Lower leg skin (tissue), 4 donors: ENCODE measurements around the gene TBC1D12. TPM values are rescaled to one million over a fixed set of nuclear protein-coding genes. Genes with fewer than 3 reads are reported as not detected.
A peak's percentile ranks its signal among the peaks of the same experiment; 100 is the strongest.

Source experiments
- DNase-seq, 2 donors: peaks; one replicate each; pipeline ENCODE4 v3.0.0-alpha.2; 2019; ENCODE audit warnings: low spot score in 2 of 2
- H3K4me3 ChIP-seq: fragments of 200-600 bp; sonication (generic); 2 replicates; pipeline ENCODE4 v1.5.1; 2017; ENCODE audit warnings: mild to moderate bottlenecking, low read depth; ENCODE audit not compliant: poor library complexity, severe bottlenecking
- POLR2A ChIP-seq, 2 donors: fragments of 450-650 bp; IDR thresholded peaks; one replicate each; pipeline ENCODE4 v1.6.1; 2016 to 2017; ENCODE audit warnings: antibody characterized with exemption in 2 of 2, mild to moderate bottlenecking in 1 of 2, moderate library complexity in 1 of 2
- WGBS, 2 donors: methylation state at CpG; one replicate each; pipeline ENCODE4 v1.1.5; 2018; 5-methylcytosine and 5-hydroxymethylcytosine counted together
- intact Hi-C: fragments of 100-400 bp; cut with DNase I; formaldehyde crosslinking; loops from one replicate; pipeline ENCODE4 v1.15.0; 2023; ENCODE audit warnings: low total_unique reads
- total RNA-seq, 4 donors: library from RNA; depleted of rRNA; stranded (reverse); fragments of >200 nt; gene quantifications; one replicate each; pipeline ENCODE4 v1.1.0, GENCODE V29; 2016
- TF ChIP-seq, protein P1 (sequence below), 3 donors: fragments of 450-650 bp; IDR thresholded peaks; one replicate each; pipeline ENCODE4 v1.5.1; 2016; ENCODE audit warnings: antibody characterized with exemption in 3 of 3, mild to moderate bottlenecking in 3 of 3, moderate library complexity in 2 of 3

TBC1D12 gene
- total RNA-seq, 4 donors from 2014 or later, result 16.3 to 19.1 (median 18.1) TPM

GRCh38 chr10:94428766-94429707, 26.7 kb downstream of the TBC1D12 start:
- WGBS, 2 donors, result 67 to 74% methylated on average over 8 of the region's 8 CpGs
- H3K4me3 ChIP-seq, result no peak overlapping the region
- TF ChIP-seq, protein P1, sequence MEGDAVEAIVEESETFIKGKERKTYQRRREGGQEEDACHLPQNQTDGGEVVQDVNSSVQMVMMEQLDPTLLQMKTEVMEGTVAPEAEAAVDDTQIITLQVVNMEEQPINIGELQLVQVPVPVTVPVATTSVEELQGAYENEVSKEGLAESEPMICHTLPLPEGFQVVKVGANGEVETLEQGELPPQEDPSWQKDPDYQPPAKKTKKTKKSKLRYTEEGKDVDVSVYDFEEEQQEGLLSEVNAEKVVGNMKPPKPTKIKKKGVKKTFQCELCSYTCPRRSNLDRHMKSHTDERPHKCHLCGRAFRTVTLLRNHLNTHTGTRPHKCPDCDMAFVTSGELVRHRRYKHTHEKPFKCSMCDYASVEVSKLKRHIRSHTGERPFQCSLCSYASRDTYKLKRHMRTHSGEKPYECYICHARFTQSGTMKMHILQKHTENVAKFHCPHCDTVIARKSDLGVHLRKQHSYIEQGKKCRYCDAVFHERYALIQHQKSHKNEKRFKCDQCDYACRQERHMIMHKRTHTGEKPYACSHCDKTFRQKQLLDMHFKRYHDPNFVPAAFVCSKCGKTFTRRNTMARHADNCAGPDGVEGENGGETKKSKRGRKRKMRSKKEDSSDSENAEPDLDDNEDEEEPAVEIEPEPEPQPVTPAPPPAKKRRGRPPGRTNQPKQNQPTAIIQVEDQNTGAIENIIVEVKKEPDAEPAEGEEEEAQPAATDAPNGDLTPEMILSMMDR (IDR thresholded peaks at IDR 0.05), result no peak
- no peak for TF ChIP-seq POLR2A (IDR thresholded peaks at IDR 0.05)
- intact Hi-C loops, result no loop called here
- no peak for DNase-seq

DNA sequence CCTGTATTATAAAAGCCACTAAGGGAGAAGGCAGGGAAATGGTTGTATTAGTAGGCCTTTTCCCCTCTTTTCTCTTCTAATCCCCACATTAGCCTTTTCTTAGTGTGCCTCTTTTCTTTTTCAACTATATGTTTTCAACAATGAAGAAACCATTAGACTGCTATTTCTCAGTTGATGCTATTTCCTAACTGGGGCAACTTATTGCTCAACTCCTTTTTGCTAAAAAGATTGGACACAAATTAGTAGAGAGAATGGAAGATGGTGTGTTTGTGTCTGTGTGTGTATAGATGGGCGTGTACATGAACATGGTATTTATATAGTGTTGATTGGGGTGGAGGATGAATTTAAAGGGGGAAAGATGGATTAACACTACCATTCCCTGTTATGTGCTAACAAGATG, 28.4 kb downstream of the TBC1D12 start:
- no peak for DNase-seq
- WGBS, 2 donors, result 91 to 93% methylated on average over 1 of the region's 1 CpG
- no peak overlapping the region for H3K4me3 ChIP-seq
- intact Hi-C loops, result no loop called here
- TF ChIP-seq, protein P1 (IDR thresholded peaks at IDR 0.05), result no peak
- no peak for TF ChIP-seq POLR2A (IDR thresholded peaks at IDR 0.05)

DNA sequence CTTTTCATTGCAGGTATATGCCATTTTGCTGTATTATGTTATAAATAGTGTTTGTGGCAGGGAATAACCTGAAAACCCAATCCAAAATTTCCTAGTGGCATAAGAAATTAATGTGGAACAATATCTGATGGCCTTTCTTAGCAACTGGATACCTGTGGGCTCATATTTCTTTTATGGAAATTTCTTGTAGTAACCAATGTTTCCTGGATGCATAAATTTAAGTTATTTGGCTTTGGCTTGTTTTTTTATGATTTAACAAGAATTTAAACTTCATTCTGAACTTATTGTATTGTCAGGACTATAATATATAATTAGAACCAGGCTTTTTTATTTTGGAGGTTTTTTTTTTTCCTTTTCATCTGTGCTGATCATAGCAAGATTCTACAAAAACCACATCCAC, 30.1 kb downstream of the TBC1D12 start:
- TF ChIP-seq POLR2A (IDR thresholded peaks at IDR 0.05), result no peak
- TF ChIP-seq, protein P1 (IDR thresholded peaks at IDR 0.05), result no peak
- DNase-seq, result no peak
- intact Hi-C loops, result no loop called here
- H3K4me3 ChIP-seq, result no peak overlapping the region

DNA sequence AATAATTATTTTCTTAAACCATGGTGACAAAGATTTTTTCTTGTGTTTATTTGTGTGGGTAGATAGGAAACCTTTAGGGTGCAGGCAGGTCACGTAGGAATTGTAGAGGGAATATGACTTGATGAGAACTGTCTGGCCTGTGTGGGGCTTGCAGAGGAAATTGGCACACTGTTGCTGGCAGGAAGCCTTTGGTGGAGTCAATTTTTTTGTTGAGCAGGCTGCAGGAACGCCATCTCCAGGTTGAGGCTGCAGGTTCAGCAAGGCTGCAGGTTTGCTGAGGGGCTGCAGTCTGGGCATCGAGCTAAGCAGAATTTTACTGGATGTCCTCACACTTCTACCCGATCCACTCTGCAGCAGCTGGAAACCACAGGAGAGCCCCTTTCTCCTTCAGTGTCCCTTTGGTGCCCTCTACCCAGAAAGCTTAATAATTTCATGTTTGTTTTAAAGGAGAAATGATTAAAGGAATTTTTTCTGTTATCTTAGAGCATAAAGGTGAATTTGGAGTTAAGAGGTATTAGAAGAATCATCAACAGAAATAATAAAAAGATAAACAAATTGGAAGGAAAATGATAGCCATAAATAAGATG, 37.0 kb downstream of the TBC1D12 start:
- no peak overlapping the region for H3K4me3 ChIP-seq
- TF ChIP-seq, protein P1 (IDR thresholded peaks at IDR 0.05), result no peak
- TF ChIP-seq POLR2A (IDR thresholded peaks at IDR 0.05), result no peak
- WGBS, 2 donors, result 19 to 20% methylated on average over 4 of the region's 4 CpGs
- peak in 1 of 2 donors; percentile 23 for DNase-seq
- intact Hi-C loops, result no loop called here

GRCh38 chr10:94440096-94440495, 37.8 kb downstream of the TBC1D12 start:
- TF ChIP-seq, protein P1 (IDR thresholded peaks at IDR 0.05), result no peak
- no peak for TF ChIP-seq POLR2A (IDR thresholded peaks at IDR 0.05)
- intact Hi-C loops, result loop anchor here (5.0 kb wide), 1 partner anchor 158 kb away; no protein-coding TSS in a partner anchor
- H3K4me3 ChIP-seq, result no peak overlapping the region
- DNase-seq, result no peak
